ENCODE data around the gene SLK. TPM values are rescaled to one million over a fixed set of nuclear protein-coding genes. Genes with fewer than 3 reads are reported as not detected.

The SLK gene
- polyA plus RNA-seq, 1 of the 3 experiments (the other 2 are of a cell fraction) = 4.0 TPM

DNA sequence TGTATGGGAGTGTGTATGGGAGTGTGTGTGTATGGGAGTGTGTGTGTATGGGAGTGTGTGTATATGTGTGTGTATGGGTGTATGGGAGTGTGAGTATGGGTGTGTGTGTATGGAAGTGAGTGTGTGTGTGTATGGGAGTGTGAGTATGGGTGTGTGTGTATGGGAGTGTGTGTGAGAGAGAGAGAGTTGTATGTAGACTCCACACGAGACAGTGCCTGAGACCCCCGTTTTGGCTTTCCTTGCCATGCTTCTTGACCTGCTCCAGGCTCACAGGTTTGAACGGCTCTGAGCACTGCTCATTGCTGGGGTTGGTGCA is 69.1 kb downstream of the SLK start:
- ChIA-PET POLR2A (no interaction called here), CTCF (no interaction called here)
- Histone ChIP-seq H3K27ac (ENCODE audit: low read depth in 2 of 2, low read length in 1 of 2) (no peak overlapping the region), H3K4me2 (no peak overlapping the region), H4K20me1 (ENCODE audit: insufficient read depth) (no peaks in the 10 kb centered on the region), H3K36me3 (replicated peaks in 1 of 2; ENCODE audit: control insufficient read depth in 1 of 2, insufficient read depth in 2 of 2, low read length in 1 of 2) (peaks cover 5 to 11% of the 10 kb centered on the region in 2 experiments), H3K79me2 (ENCODE audit: insufficient read depth) (no peaks in the 10 kb centered on the region), H3K4me3 (ENCODE audit: low read depth in 2 of 2, low read length in 1 of 2) (no peak overlapping the region), H3K9ac (no peak overlapping the region), H3K9me2 (no peaks in the 10 kb centered on the region), H3K9me3 (no peaks in the 10 kb centered on the region), H3K27me3 (ENCODE audit: insufficient read depth) (no peaks in the 10 kb centered on the region), H2AFZ (ENCODE audit: low read depth) (no peak overlapping the region), H3F3A (replicated peaks; ENCODE audit: insufficient read depth) (peaks cover 3% of the 10 kb centered on the region), H3K4me1 (ENCODE audit: control insufficient read depth in 1 of 2, insufficient read depth in 2 of 2, low read depth in 1 of 2, low read length in 1 of 2) (no peaks in the 10 kb centered on the region)
- WGBS (ENCODE audit: low lambda C conversion rate) = 93% methylated on average over 2 of the region's 3 CpGs
- DNase-seq = no peak
- TF ChIP-seq NFIC (IDR thresholded peaks at IDR 0.05; ENCODE audit: borderline replicate concordance) (no peak), EP300 (IDR thresholded peaks at IDR 0.05; ENCODE audit: borderline replicate concordance in 1 of 2, low read depth in 1 of 2, low read length in 1 of 2) (no peak), NRF1 (IDR thresholded peaks at IDR 0.05; ENCODE audit: low read depth, low read length) (no peak), FOXM1 (IDR thresholded peaks at IDR 0.05; ENCODE audit: low read depth) (no peak), POLR2AphosphoS5 (IDR thresholded peaks at IDR 0.05; ENCODE audit: low read depth, low read length) (no peak)
- TF ChIP-seq, protein P1, sequence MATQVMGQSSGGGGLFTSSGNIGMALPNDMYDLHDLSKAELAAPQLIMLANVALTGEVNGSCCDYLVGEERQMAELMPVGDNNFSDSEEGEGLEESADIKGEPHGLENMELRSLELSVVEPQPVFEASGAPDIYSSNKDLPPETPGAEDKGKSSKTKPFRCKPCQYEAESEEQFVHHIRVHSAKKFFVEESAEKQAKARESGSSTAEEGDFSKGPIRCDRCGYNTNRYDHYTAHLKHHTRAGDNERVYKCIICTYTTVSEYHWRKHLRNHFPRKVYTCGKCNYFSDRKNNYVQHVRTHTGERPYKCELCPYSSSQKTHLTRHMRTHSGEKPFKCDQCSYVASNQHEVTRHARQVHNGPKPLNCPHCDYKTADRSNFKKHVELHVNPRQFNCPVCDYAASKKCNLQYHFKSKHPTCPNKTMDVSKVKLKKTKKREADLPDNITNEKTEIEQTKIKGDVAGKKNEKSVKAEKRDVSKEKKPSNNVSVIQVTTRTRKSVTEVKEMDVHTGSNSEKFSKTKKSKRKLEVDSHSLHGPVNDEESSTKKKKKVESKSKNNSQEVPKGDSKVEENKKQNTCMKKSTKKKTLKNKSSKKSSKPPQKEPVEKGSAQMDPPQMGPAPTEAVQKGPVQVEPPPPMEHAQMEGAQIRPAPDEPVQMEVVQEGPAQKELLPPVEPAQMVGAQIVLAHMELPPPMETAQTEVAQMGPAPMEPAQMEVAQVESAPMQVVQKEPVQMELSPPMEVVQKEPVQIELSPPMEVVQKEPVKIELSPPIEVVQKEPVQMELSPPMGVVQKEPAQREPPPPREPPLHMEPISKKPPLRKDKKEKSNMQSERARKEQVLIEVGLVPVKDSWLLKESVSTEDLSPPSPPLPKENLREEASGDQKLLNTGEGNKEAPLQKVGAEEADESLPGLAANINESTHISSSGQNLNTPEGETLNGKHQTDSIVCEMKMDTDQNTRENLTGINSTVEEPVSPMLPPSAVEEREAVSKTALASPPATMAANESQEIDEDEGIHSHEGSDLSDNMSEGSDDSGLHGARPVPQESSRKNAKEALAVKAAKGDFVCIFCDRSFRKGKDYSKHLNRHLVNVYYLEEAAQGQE (IDR thresholded peaks at IDR 0.05; ENCODE audit: low read depth, low read length) = no peak

DNA sequence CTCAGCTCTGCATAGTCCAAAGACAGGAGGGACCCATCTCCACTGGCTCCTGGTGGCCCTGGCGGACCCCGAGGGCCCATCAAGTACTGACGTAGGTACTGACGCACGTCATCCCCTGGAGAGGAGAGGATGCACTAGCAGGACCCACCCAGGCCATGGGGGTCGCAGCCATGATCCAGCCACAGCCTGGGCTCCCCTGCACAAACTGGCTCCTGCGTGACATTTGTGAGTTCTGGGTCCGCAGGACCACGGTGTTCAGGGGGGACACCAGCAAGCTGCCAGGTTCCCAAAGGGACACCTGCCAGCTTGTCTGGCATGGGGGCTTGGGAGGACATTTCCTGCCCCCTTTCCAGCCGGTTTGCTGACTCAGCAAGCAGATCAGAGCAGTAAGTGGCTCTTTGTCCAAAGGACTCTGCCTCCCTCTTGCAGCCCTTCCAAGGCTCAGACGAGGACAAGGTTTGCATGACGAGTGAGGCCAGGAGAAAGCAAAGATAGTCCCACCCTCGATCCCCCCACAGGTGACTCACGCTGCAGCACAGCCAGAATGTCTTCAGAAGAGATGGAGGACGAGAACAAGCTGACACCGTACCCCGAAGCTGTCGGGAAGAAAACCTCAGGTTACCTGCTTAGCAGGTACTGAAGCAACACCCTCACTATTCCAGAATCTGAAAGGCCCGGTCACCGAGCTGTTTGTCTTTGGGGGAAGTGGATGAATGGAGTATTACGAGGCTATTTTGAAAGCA is 69.7 kb downstream of the SLK start:
- WGBS (ENCODE audit: low lambda C conversion rate) = 79% methylated on average over 17 of the region's 21 CpGs
- Histone ChIP-seq H3K9me3 (no peaks in the 10 kb centered on the region), H3F3A (replicated peaks; ENCODE audit: insufficient read depth) (peaks cover 3% of the 10 kb centered on the region), H2AFZ (ENCODE audit: low read depth) (no peak overlapping the region), H3K4me1 (ENCODE audit: control insufficient read depth in 1 of 2, insufficient read depth in 2 of 2, low read depth in 1 of 2, low read length in 1 of 2) (no peaks in the 10 kb centered on the region), H3K27ac (ENCODE audit: low read depth in 2 of 2, low read length in 1 of 2) (no peak overlapping the region), H3K4me3 (ENCODE audit: low read depth in 2 of 2, low read length in 1 of 2) (no peak overlapping the region), H3K27me3 (ENCODE audit: insufficient read depth) (no peaks in the 10 kb centered on the region), H3K79me2 (ENCODE audit: insufficient read depth) (no peaks in the 10 kb centered on the region), H3K9ac (no peak overlapping the region), H3K36me3 (replicated peaks in 1 of 2; ENCODE audit: control insufficient read depth in 1 of 2, insufficient read depth in 2 of 2, low read length in 1 of 2) (peaks cover 0 to 6% of the 10 kb centered on the region in 2 experiments), H3K4me2 (no peak overlapping the region), H3K9me2 (no peaks in the 10 kb centered on the region), H4K20me1 (ENCODE audit: insufficient read depth) (no peaks in the 10 kb centered on the region)
- POLR2A ChIA-PET = no interaction called here
- TF ChIP-seq NRF1 (IDR thresholded peaks at IDR 0.05; ENCODE audit: low read depth, low read length) = no peak
- TF ChIP-seq JUND (IDR thresholded peaks at IDR 0.05) = no peak
- TF ChIP-seq YY1 (IDR thresholded peaks at IDR 0.05; ENCODE audit: low read depth) = no peak
- TF ChIP-seq TCF12 (IDR thresholded peaks at IDR 0.05) = no peak
- no peak for TF ChIP-seq EZH2phosphoT487 (IDR thresholded peaks at IDR 0.05; ENCODE audit: borderline replicate concordance, low read depth)
- no peak for DNase-seq
- CTCF ChIA-PET = no interaction called here
